GM23338 (cell line): Measurements from ENCODE around the gene HCN3. TPM values are rescaled to one million over a fixed set of nuclear protein-coding genes. Genes with fewer than 3 reads are reported as not detected.

Experiments used
- ATAC-seq: fragments of 200-7000 bp; cut with Tn5 transposase; 3 replicates; pipeline ENCODE4 v1.9.1; 2020
- DNase-seq: peaks from one replicate; pipeline ENCODE4 v3.0.0-alpha.2; 2015; ENCODE audit warnings: low spot score
- H2AFZ ChIP-seq: fragments of 200-600 bp; sonication (generic); 2 replicates; pipeline ENCODE4 v1.8.0; 2016; ENCODE audit warnings: antibody characterized with exemption, mild to moderate bottlenecking, moderate library complexity
- H3F3A ChIP-seq: fragments of 200-600 bp; sonication (generic); replicated peaks from 2 replicates; pipeline ENCODE4 v1.8.0; 2017; ENCODE audit warnings: antibody characterized with exemption, mixed run types, low read depth
- H3K27ac ChIP-seq: fragments of 200-600 bp; sonication (generic); 2 replicates; pipeline ENCODE4 v1.6.1; 2016; ENCODE audit warnings: low read depth
- H3K27me3 ChIP-seq: fragments of 200-600 bp; sonication (generic); 2 replicates; pipeline ENCODE4 v1.8.0; 2016; ENCODE audit warnings: mild to moderate bottlenecking, mixed run types, moderate library complexity; ENCODE audit not compliant: insufficient read depth
- H3K36me3 ChIP-seq: fragments of 200-600 bp; sonication (generic); 2 replicates; pipeline ENCODE4 v1.8.0; 2016; ENCODE audit warnings: mild to moderate bottlenecking; ENCODE audit not compliant: insufficient read depth
- H3K4me1 ChIP-seq: fragments of 200-600 bp; sonication (generic); 2 replicates; pipeline ENCODE4 v1.8.0; 2016; ENCODE audit warnings: mild to moderate bottlenecking, moderate library complexity; ENCODE audit not compliant: insufficient read depth
- H3K4me2 ChIP-seq: fragments of 200-600 bp; sonication (generic); 2 replicates; pipeline ENCODE4 v1.7.1; 2017; ENCODE audit warnings: mixed run types
- H3K4me3 ChIP-seq: fragments of 200-600 bp; sonication (generic); 2 replicates; pipeline ENCODE4 v1.6.1; 2016; ENCODE audit warnings: mixed run types
- H3K79me2 ChIP-seq: fragments of 200-600 bp; sonication (generic); replicated peaks from 2 replicates; pipeline ENCODE4 v1.8.0; 2017; ENCODE audit warnings: mild to moderate bottlenecking; ENCODE audit not compliant: insufficient read depth
- H3K9me2 ChIP-seq: fragments of 200-600 bp; sonication (generic); 2 replicates; pipeline ENCODE4 v1.8.0; 2017; ENCODE audit not compliant: insufficient read depth
- H4K20me1 ChIP-seq: fragments of 200-600 bp; sonication (generic); replicated peaks from 2 replicates; pipeline ENCODE4 v1.8.0; 2017; ENCODE audit warnings: mild to moderate bottlenecking; ENCODE audit not compliant: insufficient read depth
- H3K27ac Mint-ChIP-seq: 2 replicates; pipeline ENCODE4 v1.8.0; 2020; ENCODE audit warnings: inconsistent platforms, mild to moderate bottlenecking, moderate library complexity, mixed read lengths
- H3K27me3 Mint-ChIP-seq: 3 replicates; pipeline ENCODE4 v1.8.0; 2022; ENCODE audit warnings: low read depth, mild to moderate bottlenecking, moderate library complexity, mixed read lengths, inconsistent platforms; ENCODE audit not compliant: insufficient read depth, poor library complexity
- H3K36me3 Mint-ChIP-seq: 3 replicates; pipeline ENCODE4 v1.8.0; 2021; ENCODE audit warnings: low read depth, mild to moderate bottlenecking, inconsistent platforms, moderate library complexity, mixed read lengths
- H3K4me1 Mint-ChIP-seq: 3 replicates; pipeline ENCODE4 v1.8.0; 2020; ENCODE audit warnings: mild to moderate bottlenecking, inconsistent platforms, mixed read lengths
- H3K4me3 Mint-ChIP-seq: 3 replicates; pipeline ENCODE4 v1.8.0; 2021; ENCODE audit warnings: moderate library complexity, mild to moderate bottlenecking, inconsistent platforms, mixed read lengths
- H3K9me3 Mint-ChIP-seq: 3 replicates; pipeline ENCODE4 v1.8.0; 2020; ENCODE audit warnings: moderate library complexity, mild to moderate bottlenecking, inconsistent platforms, mixed read lengths
- ETS1 ChIP-seq: IDR thresholded peaks from 2 replicates; pipeline ENCODE4 v1.6.1; 2016; ENCODE audit warnings: antibody characterized with exemption
- EZH2 ChIP-seq: fragments of 200-600 bp; sonication (generic); IDR thresholded peaks from one replicate; pipeline ENCODE4 v1.8.0; 2017; ENCODE audit warnings: antibody characterized with exemption, mild to moderate bottlenecking, low read depth; ENCODE audit not compliant: unreplicated experiment
- EZH2phosphoT487 ChIP-seq: fragments of 200-600 bp; sonication (generic); IDR thresholded peaks from one replicate; pipeline ENCODE4 v1.8.1; 2018; ENCODE audit warnings: antibody characterized with exemption; ENCODE audit not compliant: unreplicated experiment
- JUNB ChIP-seq: IDR thresholded peaks from one replicate; pipeline ENCODE4 v1.6.1; 2016; ENCODE audit warnings: antibody characterized with exemption; ENCODE audit not compliant: unreplicated experiment
- POLR2AphosphoS5 ChIP-seq: IDR thresholded peaks from 2 replicates; pipeline ENCODE4 v1.6.1; 2016; ENCODE audit warnings: antibody characterized with exemption, low read depth
- STAT1 ChIP-seq: IDR thresholded peaks from one replicate; pipeline ENCODE4 v1.6.1; 2016; ENCODE audit warnings: antibody characterized with exemption; ENCODE audit not compliant: unreplicated experiment
- ZNF114 ChIP-seq: fragments of 250-450 bp; sonication (Bioruptor Pico); IDR thresholded peaks from 2 replicates; pipeline ENCODE4 v1.5.0; 2020; ENCODE audit warnings: mild to moderate bottlenecking, moderate library complexity
- polyA plus RNA-seq: library from polyadenylated mRNA; unstranded; fragments of >200 nt; fragmentation: Nextera tagmentation; extraction: Ambion mirVana; gene quantifications from 2 replicates; pipeline ENCODE4 v1.2.1, GENCODE V29; 2016
- total RNA-seq: library from RNA; depleted of rRNA; stranded (reverse); fragments of >200 nt; shearing (Covaris generic); gene quantifications from 2 replicates; pipeline ENCODE4 v1.2.3, GENCODE V29; 2014
- TF ChIP-seq, protein P1 (sequence below), 2 experiments: fragments of 200-600 bp in 1 of 2; sonication (generic) in 1 of 2; conservative IDR thresholded peaks; 2 replicates each; pipeline versions ENCODE4 v1.5.1 to v1.6.1; 2016 to 2017; ENCODE audit warnings: antibody characterized with exemption in 2 of 2, low read depth in 2 of 2, mild to moderate bottlenecking in 2 of 2, moderate library complexity in 1 of 2
- TF ChIP-seq, protein P2 (sequence below): IDR thresholded peaks from one replicate; pipeline ENCODE4 v1.6.1; 2018; ENCODE audit warnings: antibody characterized with exemption; ENCODE audit not compliant: unreplicated experiment
- TF ChIP-seq, protein P3 (sequence below): fragments of 250-450 bp; sonication (Bioruptor Pico); IDR thresholded peaks from 2 replicates; pipeline ENCODE4 v1.5.0; 2020; ENCODE audit warnings: mild to moderate bottlenecking, moderate library complexity

HCN3 gene
- total and polyA plus RNA-seq, 2 experiments from 2014 or later: 3.4 to 4.9 TPM

DNA sequence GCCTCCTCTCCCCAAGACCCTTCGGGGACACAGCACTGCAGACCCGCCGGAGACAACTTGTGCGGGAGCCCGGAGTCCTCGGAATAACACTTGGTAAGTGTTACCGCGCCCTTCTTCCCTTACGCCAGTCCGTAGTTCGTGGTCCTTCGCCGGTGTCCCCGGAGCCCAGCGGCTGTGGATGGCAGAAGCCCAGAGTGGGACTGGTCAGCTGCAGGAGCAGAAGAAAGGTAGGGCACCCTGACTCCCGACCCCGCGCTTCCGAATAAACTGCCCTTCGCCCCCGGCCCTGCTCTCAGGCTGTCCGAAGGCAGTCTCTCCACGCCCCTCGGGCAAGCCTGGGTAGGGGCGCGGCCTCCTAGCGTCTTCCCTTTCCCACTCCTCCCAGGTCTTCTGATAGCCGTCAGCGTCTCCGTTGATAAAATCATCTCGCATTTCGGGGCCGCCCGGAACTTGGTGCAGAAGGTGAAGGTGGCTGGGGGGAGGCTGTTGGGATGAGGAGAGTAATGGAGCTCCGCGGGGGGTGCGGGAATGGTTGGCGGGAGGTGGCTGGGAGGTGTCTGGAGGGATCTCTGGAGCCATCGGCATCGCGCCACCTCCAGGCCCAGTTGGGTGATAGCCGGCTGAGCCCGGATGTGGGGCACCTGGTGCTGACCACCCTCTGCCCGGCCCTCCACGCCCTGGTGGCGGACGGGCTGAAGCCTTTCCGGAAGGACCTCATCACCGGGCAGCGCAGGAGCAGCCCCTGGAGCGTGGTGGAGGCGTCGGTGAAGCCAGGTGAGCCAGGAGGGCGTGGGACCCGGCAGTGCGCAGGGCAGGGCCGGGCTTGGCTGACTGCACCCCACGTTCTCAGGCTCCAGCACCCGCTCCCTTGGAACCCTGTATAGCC is 47.7 kb downstream of the HCN3 start (continued):
- TF ChIP-seq, protein P1, sequence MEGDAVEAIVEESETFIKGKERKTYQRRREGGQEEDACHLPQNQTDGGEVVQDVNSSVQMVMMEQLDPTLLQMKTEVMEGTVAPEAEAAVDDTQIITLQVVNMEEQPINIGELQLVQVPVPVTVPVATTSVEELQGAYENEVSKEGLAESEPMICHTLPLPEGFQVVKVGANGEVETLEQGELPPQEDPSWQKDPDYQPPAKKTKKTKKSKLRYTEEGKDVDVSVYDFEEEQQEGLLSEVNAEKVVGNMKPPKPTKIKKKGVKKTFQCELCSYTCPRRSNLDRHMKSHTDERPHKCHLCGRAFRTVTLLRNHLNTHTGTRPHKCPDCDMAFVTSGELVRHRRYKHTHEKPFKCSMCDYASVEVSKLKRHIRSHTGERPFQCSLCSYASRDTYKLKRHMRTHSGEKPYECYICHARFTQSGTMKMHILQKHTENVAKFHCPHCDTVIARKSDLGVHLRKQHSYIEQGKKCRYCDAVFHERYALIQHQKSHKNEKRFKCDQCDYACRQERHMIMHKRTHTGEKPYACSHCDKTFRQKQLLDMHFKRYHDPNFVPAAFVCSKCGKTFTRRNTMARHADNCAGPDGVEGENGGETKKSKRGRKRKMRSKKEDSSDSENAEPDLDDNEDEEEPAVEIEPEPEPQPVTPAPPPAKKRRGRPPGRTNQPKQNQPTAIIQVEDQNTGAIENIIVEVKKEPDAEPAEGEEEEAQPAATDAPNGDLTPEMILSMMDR (conservative IDR thresholded peaks at IDR 0.05; ENCODE audit: low read depth in 2 of 2): peak; percentile 53 to 67
- no peak; the same call in 1 of the 2 replicates for TF ChIP-seq POLR2AphosphoS5
- TF ChIP-seq, protein P2, sequence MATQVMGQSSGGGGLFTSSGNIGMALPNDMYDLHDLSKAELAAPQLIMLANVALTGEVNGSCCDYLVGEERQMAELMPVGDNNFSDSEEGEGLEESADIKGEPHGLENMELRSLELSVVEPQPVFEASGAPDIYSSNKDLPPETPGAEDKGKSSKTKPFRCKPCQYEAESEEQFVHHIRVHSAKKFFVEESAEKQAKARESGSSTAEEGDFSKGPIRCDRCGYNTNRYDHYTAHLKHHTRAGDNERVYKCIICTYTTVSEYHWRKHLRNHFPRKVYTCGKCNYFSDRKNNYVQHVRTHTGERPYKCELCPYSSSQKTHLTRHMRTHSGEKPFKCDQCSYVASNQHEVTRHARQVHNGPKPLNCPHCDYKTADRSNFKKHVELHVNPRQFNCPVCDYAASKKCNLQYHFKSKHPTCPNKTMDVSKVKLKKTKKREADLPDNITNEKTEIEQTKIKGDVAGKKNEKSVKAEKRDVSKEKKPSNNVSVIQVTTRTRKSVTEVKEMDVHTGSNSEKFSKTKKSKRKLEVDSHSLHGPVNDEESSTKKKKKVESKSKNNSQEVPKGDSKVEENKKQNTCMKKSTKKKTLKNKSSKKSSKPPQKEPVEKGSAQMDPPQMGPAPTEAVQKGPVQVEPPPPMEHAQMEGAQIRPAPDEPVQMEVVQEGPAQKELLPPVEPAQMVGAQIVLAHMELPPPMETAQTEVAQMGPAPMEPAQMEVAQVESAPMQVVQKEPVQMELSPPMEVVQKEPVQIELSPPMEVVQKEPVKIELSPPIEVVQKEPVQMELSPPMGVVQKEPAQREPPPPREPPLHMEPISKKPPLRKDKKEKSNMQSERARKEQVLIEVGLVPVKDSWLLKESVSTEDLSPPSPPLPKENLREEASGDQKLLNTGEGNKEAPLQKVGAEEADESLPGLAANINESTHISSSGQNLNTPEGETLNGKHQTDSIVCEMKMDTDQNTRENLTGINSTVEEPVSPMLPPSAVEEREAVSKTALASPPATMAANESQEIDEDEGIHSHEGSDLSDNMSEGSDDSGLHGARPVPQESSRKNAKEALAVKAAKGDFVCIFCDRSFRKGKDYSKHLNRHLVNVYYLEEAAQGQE: no peak
- TF ChIP-seq ZNF114 (CRISPR knock-in tag): no peak
- TF ChIP-seq EZH2phosphoT487: no peak
- no peak for TF ChIP-seq JUNB
- no peak for TF ChIP-seq EZH2
- no peak for TF ChIP-seq STAT1

DNA sequence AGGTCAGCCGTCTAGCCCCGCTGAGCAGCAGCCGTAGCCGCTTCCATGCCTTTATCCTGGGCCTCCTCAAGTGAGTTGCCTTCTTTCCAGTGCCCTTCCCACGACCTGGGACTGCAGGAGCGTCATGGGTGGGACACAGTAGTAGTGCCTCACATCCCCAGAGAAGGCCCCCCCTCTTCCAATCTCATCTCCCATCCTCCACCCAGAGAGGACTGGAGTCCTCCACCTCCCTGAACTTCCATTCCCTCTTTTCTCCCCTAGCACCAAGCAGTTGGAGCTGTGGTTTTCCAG is 48.3 kb downstream of the HCN3 start:
- H3K27ac Mint-ChIP-seq: no peak overlapping the region
- H3K36me3 Mint-ChIP-seq: peaks cover 21% of the 10 kb centered on the region
- H3K9me2 ChIP-seq: no peaks in the 10 kb centered on the region
- no peak overlapping the region for H3K27ac ChIP-seq
- TF ChIP-seq ZNF114 (CRISPR knock-in tag) (no peak), ETS1 (no peak), STAT1 (no peak), EZH2 (no peak)
- TF ChIP-seq, protein P3, sequence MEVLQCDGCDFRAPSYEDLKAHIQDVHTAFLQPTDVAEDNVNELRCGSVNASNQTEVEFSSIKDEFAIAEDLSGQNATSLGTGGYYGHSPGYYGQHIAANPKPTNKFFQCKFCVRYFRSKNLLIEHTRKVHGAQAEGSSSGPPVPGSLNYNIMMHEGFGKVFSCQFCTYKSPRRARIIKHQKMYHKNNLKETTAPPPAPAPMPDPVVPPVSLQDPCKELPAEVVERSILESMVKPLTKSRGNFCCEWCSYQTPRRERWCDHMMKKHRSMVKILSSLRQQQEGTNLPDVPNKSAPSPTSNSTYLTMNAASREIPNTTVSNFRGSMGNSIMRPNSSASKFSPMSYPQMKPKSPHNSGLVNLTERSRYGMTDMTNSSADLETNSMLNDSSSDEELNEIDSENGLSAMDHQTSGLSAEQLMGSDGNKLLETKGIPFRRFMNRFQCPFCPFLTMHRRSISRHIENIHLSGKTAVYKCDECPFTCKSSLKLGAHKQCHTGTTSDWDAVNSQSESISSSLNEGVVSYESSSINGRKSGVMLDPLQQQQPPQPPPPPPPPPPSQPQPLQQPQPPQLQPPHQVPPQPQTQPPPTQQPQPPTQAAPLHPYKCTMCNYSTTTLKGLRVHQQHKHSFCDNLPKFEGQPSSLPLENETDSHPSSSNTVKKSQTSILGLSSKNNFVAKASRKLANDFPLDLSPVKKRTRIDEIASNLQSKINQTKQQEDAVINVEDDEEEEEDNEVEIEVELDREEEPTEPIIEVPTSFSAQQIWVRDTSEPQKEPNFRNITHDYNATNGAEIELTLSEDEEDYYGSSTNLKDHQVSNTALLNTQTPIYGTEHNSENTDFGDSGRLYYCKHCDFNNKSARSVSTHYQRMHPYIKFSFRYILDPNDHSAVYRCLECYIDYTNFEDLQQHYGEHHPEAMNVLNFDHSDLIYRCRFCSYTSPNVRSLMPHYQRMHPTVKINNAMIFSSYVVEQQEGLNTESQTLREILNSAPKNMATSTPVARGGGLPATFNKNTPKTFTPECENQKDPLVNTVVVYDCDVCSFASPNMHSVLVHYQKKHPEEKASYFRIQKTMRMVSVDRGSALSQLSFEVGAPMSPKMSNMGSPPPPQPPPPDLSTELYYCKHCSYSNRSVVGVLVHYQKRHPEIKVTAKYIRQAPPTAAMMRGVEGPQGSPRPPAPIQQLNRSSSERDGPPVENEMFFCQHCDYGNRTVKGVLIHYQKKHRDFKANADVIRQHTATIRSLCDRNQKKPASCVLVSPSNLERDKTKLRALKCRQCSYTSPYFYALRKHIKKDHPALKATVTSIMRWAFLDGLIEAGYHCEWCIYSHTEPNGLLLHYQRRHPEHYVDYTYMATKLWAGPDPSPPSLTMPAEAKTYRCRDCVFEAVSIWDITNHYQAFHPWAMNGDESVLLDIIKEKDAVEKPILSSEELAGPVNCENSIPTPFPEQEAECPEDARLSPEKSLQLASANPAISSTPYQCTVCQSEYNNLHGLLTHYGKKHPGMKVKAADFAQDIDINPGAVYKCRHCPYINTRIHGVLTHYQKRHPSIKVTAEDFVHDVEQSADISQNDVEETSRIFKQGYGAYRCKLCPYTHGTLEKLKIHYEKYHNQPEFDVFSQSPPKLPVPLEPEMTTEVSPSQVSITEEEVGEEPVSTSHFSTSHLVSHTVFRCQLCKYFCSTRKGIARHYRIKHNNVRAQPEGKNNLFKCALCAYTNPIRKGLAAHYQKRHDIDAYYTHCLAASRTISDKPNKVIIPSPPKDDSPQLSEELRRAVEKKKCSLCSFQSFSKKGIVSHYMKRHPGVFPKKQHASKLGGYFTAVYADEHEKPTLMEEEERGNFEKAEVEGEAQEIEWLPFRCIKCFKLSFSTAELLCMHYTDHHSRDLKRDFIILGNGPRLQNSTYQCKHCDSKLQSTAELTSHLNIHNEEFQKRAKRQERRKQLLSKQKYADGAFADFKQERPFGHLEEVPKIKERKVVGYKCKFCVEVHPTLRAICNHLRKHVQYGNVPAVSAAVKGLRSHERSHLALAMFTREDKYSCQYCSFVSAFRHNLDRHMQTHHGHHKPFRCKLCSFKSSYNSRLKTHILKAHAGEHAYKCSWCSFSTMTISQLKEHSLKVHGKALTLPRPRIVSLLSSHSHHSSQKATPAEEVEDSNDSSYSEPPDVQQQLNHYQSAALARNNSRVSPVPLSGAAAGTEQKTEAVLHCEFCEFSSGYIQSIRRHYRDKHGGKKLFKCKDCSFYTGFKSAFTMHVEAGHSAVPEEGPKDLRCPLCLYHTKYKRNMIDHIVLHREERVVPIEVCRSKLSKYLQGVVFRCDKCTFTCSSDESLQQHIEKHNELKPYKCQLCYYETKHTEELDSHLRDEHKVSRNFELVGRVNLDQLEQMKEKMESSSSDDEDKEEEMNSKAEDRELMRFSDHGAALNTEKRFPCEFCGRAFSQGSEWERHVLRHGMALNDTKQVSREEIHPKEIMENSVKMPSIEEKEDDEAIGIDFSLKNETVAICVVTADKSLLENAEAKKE (CRISPR knock-in tag): no peak
- H3K36me3 ChIP-seq: peaks cover 16% of the 10 kb centered on the region
- H3K27me3 ChIP-seq: peaks cover 7% of the 10 kb centered on the region
- H3K27me3 Mint-ChIP-seq: peaks cover 16% of the 10 kb centered on the region
- H3F3A ChIP-seq: peaks cover 22% of the 10 kb centered on the region
- H3K9me3 Mint-ChIP-seq: no peaks in the 10 kb centered on the region
- peak overlapping the region; percentile 95 for H3K4me3 Mint-ChIP-seq
- H3K4me1 Mint-ChIP-seq: peaks cover 25% of the 10 kb centered on the region
- no peak overlapping the region for H2AFZ ChIP-seq
- 0 out of 2 replicates have a peak, but pooled peaks cover 5% of the 10 kb centered on the region for H3K79me2 ChIP-seq
- H3K4me2 ChIP-seq: peak overlapping the region; percentile 99
- ATAC-seq (no peak), DNase-seq (no peak)
- H3K4me3 ChIP-seq: peak overlapping the region; percentile 99
- no peaks in the 10 kb centered on the region; the same call in 1 of the 2 replicates for H4K20me1 ChIP-seq
- peaks cover 19% of the 10 kb centered on the region for H3K4me1 ChIP-seq
